Retinal pigment epithelial cell (primary cell): Measurements from ENCODE around the gene ACSS1.
A peak's percentile ranks its signal among the peaks of the same experiment; 100 is the strongest.

Source experiments
- DNase-seq: peaks from one replicate; pipeline ENCODE4 v3.0.0-alpha.2; 2010; ENCODE audit warnings: low read depth
- H3K4me3 ChIP-seq: 2 replicates; pipeline ENCODE4 v1.5.1; 2011; ENCODE audit warnings: mild to moderate bottlenecking, low read length, control low read depth, moderate library complexity
- TF ChIP-seq, protein P1 (sequence below): conservative IDR thresholded peaks from 2 replicates; pipeline ENCODE4 v1.5.1; 2011; ENCODE audit warnings: low read depth, low read length, control low read depth, inconsistent platforms

The ACSS1 gene

DNA sequence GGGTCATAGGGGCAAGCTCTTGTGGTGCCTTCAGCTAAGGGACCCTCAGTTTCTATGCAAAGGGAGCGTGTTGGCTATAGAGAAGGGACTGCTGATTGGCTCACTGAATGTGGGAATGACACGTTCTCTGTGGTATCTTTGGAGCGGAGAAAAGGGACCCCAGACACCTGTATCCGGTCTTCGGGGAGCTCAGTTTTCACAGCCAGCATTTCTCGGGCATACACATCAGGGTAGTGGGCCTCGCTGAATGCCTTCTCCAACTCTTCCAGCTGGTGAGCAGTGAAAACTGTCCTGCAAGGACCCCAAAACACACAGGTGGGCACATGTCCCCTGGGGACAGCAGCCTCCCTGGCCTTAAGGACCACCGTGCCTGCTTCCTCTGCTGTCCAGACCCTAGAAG, 20.7 kb upstream of the ACSS1 start:
- no peak overlapping the region for H3K4me3 ChIP-seq
- TF ChIP-seq, protein P1, sequence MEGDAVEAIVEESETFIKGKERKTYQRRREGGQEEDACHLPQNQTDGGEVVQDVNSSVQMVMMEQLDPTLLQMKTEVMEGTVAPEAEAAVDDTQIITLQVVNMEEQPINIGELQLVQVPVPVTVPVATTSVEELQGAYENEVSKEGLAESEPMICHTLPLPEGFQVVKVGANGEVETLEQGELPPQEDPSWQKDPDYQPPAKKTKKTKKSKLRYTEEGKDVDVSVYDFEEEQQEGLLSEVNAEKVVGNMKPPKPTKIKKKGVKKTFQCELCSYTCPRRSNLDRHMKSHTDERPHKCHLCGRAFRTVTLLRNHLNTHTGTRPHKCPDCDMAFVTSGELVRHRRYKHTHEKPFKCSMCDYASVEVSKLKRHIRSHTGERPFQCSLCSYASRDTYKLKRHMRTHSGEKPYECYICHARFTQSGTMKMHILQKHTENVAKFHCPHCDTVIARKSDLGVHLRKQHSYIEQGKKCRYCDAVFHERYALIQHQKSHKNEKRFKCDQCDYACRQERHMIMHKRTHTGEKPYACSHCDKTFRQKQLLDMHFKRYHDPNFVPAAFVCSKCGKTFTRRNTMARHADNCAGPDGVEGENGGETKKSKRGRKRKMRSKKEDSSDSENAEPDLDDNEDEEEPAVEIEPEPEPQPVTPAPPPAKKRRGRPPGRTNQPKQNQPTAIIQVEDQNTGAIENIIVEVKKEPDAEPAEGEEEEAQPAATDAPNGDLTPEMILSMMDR: no peak
- DNase-seq: no peak

DNA sequence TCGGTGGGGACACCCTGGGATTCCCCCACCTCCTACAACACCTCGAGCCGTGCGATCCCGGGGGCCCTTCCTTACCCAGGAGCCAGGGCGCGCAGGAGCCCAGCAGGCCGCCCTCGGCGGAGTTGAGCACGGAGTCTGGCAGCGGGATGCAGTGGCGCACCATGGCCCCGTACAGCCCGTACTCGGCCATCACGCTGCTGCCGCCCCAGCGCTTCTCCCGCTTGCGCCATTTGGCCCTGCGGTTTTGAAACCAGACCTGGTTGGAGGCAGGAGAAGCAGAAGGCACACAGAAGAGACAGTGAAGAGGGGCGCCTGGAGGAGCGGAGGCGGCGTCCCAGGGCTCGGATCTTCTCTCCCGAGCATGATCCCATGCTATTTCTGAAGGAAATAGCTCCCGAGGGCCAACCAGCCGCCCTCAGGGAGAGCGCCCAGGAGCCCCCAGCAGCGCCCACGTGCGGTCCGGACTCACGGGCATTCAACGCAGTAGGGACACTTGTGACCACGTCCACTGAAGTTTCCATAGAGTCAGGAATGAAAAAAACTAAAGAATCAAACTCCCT, 19.8 kb upstream of the ACSS1 start:
- DNase-seq: no peak
- TF ChIP-seq, protein P1: no peak
- H3K4me3 ChIP-seq: no peak overlapping the region

DNA sequence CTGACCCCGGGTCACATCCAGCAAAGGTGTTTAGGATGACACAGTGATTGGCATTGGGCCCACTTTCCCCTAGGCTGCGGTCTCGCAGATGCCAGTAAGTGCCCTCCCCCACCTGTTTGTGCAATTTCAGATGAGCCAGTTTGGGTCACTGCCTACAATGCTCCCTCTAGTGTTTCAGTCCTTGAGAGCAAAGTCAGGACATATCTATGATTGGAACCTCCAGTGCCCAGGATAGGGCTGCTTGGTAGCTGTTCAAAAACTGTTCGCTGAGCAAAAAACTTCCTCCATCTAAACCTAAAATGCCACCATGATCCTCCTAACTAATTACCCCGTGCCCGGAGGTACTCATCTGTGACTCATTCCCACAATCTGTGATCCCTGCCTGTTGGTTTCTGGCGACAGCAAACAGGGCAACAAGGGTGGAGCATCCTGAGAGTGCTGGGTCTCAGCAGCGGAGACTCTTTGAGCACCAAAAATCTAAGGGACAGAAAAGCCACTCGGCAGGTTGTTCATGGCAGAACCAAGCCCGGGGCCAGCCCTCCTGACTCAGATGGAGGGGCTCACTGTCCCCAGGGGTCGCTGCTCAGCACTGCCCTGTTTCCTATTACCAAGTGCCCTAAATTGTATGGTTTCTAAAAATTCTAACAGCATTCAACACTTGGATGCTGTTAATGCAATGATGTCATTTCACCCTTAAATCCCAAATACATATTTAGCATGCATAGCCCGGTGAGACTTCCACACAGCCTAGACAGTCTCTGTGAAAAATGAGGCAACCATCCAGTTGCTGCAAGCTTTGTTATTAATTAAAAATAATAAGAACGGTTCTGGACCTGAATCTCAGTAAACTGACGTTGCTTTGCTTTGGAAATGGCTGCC, 19.0 kb upstream of the ACSS1 start:
- TF ChIP-seq, protein P1: peak; percentile 33
- DNase-seq: no peak
- no peak overlapping the region for H3K4me3 ChIP-seq

DNA sequence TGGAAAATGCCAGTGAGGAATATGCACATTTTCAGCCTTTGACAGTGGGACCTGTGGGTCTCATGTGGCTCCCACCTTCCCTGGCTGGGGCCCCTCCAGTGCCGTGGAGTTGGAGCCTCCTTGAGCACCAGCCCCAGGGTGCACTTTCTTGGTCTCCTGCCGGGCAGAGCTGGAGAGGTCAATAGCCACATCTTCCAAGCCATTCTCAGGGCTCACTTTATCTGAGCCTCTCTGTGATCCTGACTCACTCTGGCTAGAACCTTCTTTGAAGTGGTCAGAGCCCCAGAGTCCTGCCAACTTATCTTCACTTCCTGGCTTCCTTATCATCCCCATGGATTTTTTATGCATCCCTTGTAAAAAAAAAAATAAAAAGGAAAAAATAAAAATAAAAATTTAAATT, 18.3 kb upstream of the ACSS1 start:
- H3K4me3 ChIP-seq: no peak overlapping the region
- TF ChIP-seq, protein P1: no peak
- no peak for DNase-seq

DNA sequence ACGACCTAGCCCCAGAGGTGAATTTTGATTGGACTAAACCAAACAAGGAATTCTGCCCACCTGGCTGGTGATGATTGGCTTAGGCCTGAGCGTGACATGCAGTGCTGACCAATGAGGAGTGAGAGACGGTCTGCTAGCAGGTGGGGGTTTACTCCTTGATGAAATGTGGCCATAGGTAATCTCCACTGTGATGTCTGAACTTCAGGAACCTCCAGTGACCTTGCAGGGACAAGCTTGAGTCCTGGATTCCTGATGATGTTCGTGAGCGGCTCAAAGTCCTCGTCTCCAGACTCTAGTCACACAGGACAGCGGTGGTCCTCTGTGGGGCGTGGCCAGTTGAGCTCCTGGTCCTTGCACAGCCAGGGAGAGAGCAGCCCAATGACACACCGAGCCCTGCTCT, 15.6 kb upstream of the ACSS1 start:
- DNase-seq: no peak
- no peak overlapping the region for H3K4me3 ChIP-seq
- TF ChIP-seq, protein P1: no peak

DNA sequence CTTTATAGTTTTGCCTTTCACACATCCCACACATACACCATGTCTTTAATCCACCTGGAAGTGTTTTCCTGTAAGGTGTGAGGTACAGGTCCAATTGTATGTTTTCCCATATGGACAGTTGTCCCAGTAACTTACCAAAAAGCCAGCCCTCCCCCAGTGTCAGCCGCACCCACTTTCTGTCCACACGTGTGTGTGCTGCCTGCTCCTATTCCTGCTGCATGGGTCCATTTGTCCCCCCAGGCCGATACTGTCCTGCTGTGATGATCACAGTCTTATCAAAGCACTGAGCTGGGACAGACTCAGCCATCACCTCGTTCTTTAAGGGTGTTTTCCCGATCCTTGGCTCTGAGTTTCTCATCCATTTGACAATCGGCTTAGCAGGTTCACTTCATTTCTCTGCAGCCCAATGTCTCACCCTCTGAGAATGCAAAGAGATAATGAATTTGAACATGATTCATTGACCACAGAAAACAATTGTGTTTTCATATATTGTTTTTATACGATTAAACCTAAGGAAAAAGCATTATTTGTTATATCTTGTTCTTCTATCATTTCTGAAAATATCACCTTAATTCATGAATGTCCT, 14.4 kb upstream of the ACSS1 start:
- TF ChIP-seq, protein P1: no peak
- no peak overlapping the region for H3K4me3 ChIP-seq
- no peak for DNase-seq
